Left lobe of liver (tissue), 2 donors: Measurements from ENCODE around the gene C6orf132. TPM values are rescaled to one million over a fixed set of nuclear protein-coding genes. Genes with fewer than 3 reads are reported as not detected.
"Not testable (repeated sequence)": the region's sequence is repeated elsewhere in the genome, so short reads cannot be mapped to it uniquely, and the experiment has no call there.

Source experiments
- ATAC-seq: fragments of 200-7000 bp; cut with Tn5 transposase; one replicate; pipeline ENCODE4 v1.9.1; 2020; ENCODE audit warnings: mild to moderate bottlenecking, moderate library complexity
- DNase-seq: peaks from one replicate; pipeline ENCODE4 v3.0.0-alpha.2; 2020; ENCODE audit warnings: low spot score
- total RNA-seq: library from RNA; stranded (reverse); gene quantifications from one replicate; pipeline ENCODE4 v1.2.1, GENCODE V29; 2021
- donor health status: DM: no; HTN: no; CAD: no; lungs with moderate emphysema.
- donor health status: DM: no; HTN: yes; CAD: no.

Gene C6orf132
- total RNA-seq, 1 donor from 2014 or later = 0.38 TPM

DNA sequence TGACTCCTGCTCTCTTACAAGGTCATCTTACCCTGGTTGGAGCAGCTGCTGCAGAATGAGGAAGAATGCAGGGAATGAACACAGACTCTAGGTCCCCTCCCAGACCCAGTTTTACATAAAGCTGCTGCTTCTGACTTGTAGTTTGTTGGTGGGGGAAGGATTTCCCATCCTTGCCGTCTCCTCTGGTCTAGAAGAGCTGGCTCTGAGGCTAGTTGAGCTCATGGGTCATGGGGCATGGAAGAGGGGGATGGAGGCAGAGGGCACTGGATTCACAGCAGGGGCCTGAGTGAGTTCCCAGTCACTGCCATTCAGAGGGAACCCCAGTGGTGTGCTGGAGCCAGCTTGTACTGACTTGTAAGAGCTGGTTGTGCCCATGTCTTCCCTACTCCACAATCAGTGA, 21.6 kb upstream of the C6orf132 start:
- no peak for DNase-seq
- ATAC-seq = no peak

DNA sequence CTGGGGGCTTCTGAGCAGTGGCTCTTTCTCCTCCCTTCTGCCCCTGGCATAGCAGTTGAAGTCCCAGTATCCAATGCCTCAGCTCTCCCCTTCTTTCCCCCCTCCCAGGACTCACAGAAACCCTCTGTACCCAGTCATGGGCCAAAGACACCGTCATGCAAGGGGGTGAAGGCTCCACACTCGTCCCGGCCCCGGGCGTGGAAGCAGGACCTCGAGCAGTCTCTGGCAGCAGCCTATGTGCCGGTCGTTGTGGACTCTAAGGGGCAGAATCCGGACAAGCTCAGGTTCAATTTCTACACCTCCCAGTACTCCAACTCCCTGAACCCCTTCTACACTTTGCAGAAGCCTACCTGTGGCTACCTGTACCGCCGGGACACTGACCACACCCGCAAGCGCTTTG, 20.4 kb upstream of the C6orf132 start:
- DNase-seq (no peak), ATAC-seq (no peak)

DNA sequence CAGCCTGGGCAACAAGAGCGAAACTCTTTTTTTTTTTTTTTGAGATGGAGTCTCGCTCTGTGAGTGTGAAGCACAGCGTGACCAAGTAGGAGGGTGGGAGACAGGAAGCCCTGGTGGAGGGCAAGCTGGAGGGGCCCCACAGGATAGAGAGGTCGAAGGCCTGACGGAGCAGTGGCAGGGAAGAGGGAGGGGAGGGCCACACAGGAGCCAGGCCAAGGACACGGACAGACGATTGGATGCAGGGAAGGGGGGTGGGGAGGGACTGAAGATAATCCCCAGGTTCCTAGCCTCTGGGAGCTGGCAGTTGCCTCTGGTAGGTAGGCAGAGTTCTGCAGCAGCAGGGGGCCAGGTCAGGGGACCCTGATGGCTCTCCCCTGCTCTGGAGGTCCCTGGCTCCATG, 20.0 kb upstream of the C6orf132 start:
- DNase-seq (no peak), ATAC-seq (no peak)

DNA sequence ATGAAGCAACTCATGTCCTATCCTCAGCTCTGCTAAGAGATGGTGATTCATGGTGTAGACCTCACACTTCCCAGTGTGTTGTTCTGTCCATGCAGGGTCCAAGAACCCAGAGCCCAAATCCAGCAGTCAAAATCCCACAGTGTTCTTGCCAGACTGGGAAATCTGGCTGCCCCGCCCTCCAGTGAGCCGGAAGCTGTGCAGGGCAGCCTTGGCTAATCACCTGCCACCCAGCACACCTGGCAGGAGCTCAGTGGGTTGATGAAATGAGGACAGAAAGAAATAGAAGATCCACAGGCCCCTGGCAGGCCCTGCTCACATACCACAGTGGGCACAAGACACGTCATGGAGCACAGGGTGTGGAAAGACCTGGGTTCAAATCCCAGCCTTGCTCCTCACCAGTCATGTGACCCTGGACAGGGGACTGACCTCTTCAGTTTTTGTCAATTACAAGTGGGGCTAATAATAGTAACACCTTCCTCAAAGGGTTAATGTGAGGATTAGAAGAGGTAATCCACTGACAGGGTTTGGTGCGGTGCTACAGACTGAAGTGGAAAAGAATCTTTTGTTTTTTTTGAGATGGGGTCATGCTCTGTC, 17.1 kb upstream of the C6orf132 start:
- DNase-seq = no peak
- no peak for ATAC-seq

DNA sequence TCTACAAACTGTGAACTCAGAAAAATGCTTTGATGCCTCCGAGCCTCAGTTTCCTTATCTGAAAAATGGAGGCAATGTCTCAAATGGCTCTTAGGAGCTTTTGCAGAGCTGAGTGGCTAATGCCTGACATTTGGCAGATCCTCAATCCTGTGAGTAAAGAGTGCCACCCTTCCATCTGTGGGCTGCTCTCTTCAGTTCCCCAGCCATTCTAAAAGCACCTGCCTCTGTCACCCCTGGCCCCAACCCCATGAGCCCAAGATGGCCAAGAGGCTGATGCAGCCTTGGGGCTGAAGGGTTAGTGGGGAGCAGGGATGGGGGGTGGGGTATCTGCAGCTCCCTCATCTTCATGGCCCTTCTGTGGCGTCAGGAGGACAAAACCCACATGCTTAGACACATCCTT, 16.2 kb upstream of the C6orf132 start:
- DNase-seq (no peak), ATAC-seq (no peak)

DNA sequence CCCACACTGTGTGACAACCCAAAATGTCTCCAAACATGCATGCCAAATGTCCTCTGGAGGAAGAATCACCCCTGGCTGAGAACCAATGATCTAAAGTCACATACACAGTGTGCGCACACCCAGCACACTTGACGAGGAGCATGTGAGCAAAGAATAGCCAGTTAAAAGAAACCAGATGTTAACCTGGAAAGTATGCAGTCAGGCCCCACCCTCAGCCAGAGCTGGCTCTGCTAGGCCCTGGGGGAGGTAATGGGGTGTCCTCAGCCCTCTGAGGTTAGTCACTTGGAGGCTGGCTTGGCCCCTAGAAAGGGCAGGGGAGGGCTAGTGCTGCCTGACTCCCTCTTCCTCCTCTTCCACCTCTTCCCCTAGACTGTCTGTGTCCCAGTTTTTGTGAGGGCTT, 15.6 kb upstream of the C6orf132 start:
- DNase-seq = no peak
- ATAC-seq = no peak

DNA sequence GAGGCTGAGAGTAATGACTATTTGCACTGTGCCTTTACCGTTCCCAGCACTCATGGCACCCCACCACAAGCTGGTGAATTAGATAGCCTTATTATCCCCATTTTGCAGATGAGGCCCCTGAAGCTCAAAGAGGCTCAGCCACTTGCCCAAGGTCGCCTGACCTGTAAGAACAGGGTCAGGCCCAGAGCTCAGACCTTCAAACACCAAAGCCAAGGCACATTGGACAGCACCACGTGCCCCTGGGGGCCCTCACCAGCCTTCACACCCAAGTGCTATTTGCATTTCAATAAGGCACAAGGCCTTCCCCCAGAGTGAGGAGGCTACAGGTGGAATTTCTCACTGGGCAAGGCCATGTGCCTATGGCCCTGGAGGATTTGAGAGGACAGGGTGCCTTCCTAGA, 14.2 kb upstream of the C6orf132 start:
- no peak for ATAC-seq
- no peak for DNase-seq

DNA sequence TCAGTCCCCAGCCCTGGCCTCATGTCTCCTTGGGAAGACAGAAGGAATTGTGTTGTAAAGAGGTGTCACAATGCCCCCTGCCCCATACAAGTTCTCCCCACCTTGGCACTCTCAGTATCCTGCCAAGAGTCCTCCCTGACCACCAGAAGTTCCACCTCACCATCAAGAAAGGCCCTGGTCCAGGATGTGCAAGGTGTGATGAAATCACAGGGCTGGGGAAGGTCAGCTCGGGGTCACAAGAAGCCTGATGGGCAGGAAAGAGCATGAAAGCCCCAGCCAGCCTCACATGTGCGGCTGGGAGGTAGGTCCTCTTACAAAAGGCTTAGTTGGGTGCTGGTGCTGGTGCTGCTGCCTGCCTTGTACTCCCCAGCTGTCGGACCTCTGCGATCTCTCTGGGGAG, 12.9 kb upstream of the C6orf132 start:
- no peak for ATAC-seq
- no peak for DNase-seq

DNA sequence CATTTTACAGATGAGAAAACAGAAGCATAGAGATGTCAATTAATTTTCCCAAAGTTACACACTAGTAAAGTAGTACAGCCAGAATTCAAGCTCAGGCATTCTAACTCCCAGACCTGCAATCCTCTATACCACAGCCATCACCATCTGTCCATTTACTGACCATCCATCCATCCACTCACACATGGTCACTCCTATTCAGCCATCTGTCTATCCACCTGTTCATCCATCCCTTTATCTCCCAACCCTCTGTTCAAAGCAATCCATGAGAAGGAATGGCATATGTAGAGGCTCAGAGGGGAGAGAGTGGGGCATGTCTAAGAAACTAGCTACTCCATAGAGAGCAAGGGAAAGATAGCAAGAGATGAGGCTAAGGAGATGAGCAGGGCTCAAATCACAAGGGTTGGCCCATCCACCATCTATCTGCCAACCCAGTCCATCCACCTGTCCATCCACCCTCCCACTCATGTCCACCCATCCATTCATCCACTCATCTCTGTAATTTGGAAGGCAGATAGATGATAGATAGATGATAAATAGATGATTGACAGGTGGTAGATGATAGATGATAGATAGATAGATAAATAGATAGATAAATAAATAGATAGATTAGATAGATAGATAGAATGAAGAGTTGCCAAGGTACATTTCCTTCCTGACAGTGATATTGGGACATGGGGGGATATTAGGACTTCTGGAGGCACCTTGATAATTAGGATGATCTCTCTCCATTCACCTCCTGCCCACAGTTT, 12.2 kb upstream of the C6orf132 start:
- no peak for ATAC-seq
- DNase-seq = no peak

DNA sequence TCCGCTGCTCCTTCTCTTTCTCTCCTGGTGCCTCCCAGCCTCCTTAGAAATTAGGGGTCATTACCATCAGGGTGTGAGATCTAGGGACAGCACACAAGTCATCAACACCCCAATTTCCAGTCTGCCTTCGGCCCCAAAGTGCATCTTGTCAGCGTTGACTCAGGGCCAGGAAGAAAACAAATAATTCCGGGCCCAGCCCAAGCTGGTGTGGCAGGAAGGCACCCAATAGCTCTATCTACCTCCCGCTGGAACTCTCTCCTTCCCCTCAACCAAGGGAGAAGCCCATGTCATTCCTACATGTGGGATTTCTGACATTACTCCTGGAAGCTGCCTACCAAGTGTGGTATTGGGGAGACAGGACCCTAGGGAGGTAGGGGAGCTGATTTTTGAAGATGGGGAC, 11.5 kb upstream of the C6orf132 start:
- ATAC-seq = no peak
- DNase-seq = no peak

DNA sequence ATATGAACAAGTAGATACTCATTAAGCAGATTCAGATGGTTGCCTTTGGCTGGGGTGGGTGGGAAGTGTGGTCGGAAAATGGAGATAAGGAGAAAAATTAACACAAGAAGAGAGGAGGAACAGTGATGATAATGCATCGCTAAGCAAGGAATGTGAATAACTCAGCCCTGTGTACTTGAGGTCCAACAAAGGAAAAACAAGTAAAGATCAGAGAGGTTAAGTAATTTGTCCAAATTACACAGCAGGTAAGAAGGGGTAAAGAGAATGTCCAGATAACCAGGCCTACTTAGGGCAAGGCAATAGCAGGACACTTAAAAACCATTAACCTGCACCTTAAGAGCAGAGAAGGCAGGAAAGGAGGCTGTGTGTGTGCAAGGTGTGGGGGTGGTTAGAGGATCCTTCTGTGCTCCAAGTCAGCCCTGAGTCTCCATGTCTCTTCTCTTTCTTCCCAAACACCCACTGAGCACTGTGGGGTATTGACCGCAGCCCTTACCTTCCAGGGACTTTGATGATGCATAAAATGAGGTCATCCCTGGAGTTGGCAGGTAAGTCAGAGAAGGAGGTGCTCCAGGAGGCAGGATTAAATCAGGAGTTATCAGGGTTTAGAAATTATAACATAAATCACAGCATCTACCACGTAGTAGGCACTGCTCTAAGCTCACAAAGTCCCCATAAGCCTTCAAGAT, 10.3 kb upstream of the C6orf132 start:
- ATAC-seq, DNase-seq: not testable (repeated sequence)

DNA sequence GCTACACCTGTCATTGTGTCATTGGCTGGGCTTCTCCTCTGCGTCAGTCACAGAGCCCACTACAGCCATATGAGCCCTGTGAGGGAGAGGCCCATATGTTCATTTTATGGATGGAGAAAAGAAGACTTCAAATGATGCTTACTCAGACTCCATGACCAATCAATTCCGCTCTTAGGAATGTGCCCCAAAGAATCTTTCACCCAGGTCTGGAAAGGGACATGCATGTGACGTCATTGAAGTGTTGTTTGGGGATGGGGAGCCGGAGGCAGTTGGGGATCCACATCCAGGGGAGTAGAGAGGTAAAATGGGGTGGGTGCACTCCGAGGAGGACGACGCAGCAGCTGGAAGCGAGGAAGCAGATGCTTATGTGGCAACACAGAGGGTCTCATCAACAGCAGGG, 9.6 kb upstream of the C6orf132 start:
- no peak for DNase-seq
- no peak for ATAC-seq

DNA sequence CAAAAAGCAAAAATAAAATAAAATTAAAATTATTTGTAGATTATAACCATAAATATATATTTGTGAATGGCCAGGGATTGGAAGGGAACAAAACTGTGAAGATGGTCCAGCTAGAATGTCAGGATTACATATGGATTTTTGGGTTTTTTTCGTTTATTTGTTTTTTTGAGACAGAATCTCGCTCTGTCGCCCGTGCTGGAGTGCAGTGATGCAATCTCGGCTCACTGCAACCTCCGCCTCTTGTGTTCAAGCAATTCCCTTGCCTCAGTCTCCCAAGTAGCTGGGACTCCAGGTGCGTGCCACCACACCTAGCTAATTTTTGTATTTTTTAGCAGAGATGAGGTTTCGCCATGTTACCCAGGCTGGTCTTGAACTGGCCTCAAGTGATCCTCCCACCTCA, 7.8 kb upstream of the C6orf132 start:
- ATAC-seq (no peak), DNase-seq (no peak)

DNA sequence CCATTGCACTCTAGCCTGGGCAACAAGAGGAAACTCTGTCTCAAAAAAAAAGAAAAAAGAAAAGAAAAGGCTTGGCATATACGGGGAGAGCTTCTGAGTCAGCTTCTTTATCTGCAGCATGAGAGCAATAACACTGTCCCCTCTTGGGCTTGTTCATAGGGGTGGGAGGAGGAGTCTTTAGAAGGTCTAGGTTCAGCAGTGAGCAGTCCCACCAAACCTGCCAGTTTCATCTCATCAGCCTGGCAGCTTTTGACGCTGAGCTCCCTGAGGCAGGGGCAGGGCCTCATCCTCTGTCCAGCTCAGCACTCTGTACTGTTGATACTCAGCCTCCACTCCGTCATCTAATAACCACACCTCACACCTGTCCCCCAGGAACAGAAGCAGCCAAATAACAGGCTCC, 5.6 kb upstream of the C6orf132 start:
- no peak for DNase-seq
- ATAC-seq = no peak

DNA sequence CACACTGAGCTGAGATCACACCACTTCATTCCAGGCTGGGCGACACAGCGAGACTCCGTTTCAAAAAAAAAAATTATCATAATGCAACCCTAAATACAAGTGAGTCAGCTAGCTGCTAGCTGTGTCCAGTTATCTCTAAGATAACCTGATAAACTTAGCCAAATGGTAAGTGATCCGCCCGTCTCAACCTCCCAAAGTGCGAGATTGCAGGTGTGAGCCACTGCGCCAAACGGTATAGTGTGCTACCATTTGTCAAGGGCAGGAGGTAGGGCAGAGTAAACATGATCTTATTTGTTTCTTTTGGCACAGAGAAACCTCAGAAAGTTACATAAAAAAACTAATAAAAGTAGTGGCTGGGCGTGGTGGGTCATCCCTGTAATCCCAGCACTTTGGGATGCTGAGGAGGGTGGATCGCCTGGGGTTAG, 4.7 kb upstream of the C6orf132 start:
- peak; percentile 38 for ATAC-seq
- DNase-seq = no peak

DNA sequence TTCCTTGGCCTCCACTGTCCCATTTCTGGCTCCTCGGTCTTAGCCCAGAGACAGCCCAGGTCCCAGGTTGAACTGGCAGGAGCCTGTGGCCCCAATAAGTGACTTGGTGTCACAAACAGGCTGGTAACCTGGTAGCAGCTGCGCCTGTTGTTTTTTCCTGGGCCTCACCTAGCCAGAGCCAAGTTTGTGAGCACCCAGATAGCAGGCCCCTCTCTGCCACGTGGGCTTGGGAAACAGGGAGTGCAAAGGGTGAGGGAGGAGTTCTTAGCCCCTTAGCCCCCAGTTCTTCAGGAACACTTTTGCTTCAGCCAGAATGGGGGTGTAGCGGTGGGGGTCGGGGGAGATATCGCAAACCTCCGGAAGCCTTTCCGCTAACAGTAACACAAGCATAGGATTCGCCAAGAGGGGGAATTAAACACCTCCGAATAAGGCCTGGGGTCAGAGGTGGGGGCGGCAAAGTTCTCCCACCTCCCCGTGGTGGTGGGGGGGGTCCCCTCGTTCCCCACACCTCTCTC, 760 bp downstream of the C6orf132 start:
- DNase-seq = no peak

DNA sequence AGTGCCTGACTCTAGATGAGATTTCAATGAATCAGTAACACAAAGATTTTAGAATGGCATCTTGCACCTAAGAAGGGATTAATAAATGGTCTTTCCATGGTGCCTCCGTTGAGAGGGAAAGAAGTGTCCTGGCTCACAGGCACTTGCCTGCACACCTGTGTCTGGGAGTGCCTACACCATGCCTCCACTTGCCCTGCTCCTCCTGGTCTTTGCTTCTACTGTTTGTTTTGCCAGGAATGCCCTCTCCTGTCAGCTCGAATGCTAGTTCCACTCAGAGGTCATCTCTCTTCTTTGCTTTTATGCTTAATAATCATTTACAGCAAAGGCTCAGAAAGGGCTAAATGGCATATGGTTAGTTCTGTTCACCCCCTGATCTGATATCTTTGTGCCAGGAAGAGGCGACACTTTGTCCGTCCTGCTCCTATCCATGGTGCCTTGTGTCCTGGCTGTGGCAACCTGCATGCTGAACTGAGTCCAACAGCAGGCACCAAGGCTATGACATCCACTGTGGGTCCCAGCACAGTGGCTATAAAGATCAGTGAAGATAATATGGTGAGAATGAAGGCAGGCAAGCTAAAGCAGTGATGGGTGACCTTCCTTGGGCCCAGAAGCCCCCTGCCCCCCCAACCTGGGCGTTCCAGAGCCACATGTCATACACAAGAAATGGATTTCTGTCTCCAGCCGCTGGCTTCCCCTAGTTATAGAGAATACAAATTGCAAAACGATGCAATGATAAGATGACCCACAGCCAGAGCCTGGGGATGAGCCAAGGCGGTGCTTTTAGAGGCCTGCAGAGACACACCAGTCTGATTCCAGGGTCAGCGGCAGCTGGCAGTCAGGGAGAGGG, 1.4 kb downstream of the C6orf132 start:
- ATAC-seq = peak; percentile 70
- peak; percentile 55 for DNase-seq

More for the DNA sequence above, 760 bp downstream of the C6orf132 start:
- peak; percentile 40 for ATAC-seq

DNA sequence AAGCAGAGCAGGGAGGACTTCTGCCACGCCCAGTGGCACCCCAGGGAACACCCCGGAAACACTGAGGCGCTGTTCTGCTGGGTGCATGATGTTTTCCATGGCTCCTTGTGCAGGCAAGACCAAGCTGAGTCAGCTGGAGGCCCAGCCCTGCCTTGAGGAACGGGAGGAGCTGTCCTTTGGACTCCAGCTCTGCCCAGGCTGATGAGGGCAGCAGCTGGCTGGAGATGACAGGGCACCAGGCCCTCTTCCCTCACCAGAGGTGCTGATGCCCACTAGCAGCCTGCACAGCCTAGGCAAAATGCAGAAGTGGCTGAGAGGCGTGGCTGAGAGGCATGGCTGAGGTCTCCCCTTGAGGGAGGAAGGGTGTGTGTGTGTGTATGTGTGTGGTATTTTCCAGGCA, 2.4 kb downstream of the C6orf132 start:
- ATAC-seq = no peak
- no peak for DNase-seq

DNA sequence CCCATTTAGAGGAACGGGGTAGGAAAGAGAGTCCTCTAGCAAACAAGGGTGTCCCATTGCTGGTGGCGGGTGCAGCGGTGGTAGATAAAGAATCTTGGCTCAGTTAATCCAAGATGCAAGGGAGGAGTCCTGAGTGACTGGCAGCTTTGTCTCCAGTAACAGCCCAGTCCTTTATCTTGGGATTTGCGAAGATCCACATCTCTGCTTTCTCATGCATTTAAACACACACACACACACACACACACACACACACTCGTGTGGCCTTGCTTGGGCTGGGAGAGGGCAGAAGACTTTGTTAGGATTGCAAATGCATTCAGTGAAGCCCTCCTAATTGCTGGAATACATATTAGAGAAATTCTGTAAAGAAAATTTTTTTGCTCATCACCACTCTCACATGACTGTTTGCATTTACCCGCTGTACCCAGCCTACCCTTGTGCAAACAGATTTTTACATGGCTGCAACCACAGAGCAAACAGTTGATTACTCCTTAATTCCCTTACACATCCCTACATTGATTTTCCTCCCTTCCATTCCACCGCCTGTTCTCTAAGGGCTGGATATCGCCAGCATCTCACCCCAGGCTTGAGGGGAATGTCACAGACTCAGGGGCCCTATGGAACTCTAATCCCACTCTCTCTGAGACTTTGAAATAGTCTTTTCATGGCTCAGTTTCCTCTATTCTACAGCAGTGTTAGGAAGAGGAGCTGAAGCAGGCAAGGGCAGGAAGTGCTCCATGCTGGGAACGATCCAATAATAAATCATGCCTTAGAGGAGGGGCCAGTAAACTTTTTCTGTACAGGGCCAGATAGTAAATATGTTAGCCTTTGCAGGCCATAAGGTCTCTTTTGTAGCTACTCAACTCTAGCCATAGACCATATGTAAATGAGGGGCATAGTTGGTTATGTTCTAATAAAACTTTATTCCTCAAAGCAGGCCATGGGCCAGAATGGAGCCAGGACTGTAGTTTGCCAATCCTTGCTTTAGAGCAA, 3.5 kb downstream of the C6orf132 start:
- DNase-seq (no peak), ATAC-seq (no peak)

DNA sequence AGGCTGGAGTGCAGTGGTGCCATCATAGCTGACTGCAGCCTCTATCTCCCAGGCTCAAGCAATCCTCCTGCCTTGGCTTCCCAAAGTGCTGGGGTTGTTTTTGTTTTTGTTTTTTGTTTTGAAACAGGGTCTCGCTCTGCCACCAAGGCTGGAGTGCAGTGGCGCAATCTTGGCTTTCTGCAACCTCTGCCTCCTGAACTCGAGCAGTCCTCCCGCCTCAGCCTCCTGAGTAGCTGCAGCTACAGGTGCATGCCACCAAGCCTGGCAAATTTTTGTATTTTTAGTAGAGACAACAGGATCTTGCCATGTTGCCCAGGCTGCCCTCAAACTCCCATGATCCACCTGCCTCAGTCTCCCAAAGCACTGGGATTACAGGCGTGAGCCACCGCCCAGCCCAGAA, 4.2 kb downstream of the C6orf132 start:
- DNase-seq (no peak), ATAC-seq (no peak)
